ENCODE data around the gene MTTP. TPM values are rescaled to one million over a fixed set of nuclear protein-coding genes. Genes with fewer than 3 reads are reported as not detected.

MTTP gene
- total RNA-seq, 2 donors from 2014 or later: not detected

DNA sequence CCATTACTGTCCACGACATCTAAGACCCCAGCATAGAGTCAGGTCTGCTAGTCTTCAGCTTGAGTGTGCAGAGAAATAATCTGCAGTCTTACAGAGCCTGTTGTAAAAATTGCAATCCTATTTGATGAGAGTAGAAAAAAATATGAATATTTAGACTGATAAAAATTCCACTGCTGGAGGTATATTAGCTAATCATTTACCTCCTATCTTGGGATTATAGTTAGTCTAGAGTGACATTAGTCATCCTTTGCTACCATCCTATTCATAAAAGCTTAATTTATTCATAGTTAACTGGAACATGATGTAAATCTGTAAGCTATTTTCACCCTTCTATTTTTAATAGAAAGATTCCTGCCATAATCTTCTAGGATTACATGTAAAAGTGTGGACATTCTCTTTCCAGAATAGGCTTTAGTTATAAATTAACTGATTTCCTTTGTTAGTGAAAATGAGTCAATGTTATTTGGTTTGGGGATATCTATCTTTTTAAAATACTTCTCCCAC is 56.3 kb downstream of the MTTP start:
- no peak for ATAC-seq (ENCODE audit: insufficient number of reproducible peaks, low FRiP score, low read depth)
- TF ChIP-seq, protein P1, sequence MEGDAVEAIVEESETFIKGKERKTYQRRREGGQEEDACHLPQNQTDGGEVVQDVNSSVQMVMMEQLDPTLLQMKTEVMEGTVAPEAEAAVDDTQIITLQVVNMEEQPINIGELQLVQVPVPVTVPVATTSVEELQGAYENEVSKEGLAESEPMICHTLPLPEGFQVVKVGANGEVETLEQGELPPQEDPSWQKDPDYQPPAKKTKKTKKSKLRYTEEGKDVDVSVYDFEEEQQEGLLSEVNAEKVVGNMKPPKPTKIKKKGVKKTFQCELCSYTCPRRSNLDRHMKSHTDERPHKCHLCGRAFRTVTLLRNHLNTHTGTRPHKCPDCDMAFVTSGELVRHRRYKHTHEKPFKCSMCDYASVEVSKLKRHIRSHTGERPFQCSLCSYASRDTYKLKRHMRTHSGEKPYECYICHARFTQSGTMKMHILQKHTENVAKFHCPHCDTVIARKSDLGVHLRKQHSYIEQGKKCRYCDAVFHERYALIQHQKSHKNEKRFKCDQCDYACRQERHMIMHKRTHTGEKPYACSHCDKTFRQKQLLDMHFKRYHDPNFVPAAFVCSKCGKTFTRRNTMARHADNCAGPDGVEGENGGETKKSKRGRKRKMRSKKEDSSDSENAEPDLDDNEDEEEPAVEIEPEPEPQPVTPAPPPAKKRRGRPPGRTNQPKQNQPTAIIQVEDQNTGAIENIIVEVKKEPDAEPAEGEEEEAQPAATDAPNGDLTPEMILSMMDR (IDR thresholded peaks at IDR 0.05): no peak
- H3K27ac ChIP-seq: no peak overlapping the region
- no peaks in the 10 kb centered on the region for H3K27me3 ChIP-seq (replicated peaks; ENCODE audit: insufficient read depth)
- no peaks in the 10 kb centered on the region for H3K36me3 ChIP-seq
- DNase-seq (ENCODE audit: low spot score): no peak
- no peak overlapping the region for H3K4me3 ChIP-seq
- no peaks in the 10 kb centered on the region for H3K9me3 ChIP-seq
- no peaks in the 10 kb centered on the region for H3K4me1 ChIP-seq (ENCODE audit: control insufficient read depth in 1 of 2, low read depth in 2 of 2)

DNA sequence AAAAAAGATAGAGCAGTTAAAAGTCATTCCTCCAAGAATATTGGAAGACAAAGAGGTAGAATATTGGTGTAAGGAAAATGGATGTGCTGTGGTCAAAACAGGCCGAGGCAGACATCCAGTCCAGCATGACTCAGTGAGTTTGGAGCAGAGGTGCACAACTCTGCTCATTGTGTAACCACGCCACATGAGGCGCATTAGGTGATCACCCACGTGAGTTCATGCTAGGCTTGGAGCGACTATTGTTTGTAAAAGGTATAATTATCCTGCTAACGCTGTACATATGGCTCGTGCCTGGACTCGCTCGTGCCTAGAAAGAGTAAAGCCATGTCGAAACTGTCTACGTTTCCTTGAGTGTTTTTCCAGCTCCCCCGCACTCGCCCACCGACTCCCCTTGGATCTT is 59.1 kb downstream of the MTTP start:
- Histone ChIP-seq H3K27ac (no peak overlapping the region), H3K9me3 (no peaks in the 10 kb centered on the region), H3K27me3 (replicated peaks; ENCODE audit: insufficient read depth) (no peaks in the 10 kb centered on the region), H3K36me3 (no peaks in the 10 kb centered on the region), H3K4me1 (ENCODE audit: control insufficient read depth in 1 of 2, low read depth in 2 of 2) (no peaks in the 10 kb centered on the region), H3K4me3 (no peak overlapping the region)
- TF ChIP-seq, protein P1 (IDR thresholded peaks at IDR 0.05): no peak
- no peak for ATAC-seq (ENCODE audit: insufficient number of reproducible peaks, low FRiP score, low read depth)
- no peak for DNase-seq (ENCODE audit: low spot score)

DNA sequence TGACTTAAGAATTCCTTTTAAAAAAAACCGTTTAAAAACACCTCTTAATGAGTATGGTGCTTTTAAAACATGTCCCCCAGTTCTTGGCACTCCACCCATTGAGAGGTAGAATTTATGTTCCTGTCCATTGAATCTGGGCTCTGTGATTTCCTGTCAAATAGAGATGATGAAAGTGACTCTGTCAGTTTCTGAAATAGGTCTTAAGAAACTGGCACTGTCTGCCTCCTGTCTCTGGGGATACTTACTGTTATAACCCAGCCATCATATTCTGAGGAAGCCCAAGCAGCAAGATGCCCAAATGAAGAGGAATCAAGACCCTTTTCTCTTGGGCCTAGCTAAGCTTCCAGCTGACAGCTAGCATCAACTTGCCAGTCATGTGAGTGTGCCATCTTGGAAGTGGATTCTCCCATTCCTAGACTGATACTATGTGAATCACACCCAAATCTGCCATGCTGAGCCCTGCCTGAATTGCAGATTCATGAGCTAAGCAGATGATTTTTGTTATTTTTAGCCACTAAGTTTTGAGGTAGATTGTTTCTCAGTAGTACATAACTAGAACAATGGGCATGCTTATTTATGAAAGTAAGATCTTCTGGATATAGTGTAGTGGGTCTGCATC is 60.2 kb downstream of the MTTP start:
- no peak overlapping the region for H3K4me3 ChIP-seq
- no peaks in the 10 kb centered on the region for H3K9me3 ChIP-seq
- no peak for ATAC-seq (ENCODE audit: insufficient number of reproducible peaks, low FRiP score, low read depth)
- H3K4me1 ChIP-seq (ENCODE audit: control insufficient read depth in 1 of 2, low read depth in 2 of 2): no peaks in the 10 kb centered on the region
- H3K27me3 ChIP-seq (replicated peaks; ENCODE audit: insufficient read depth): no peaks in the 10 kb centered on the region
- H3K27ac ChIP-seq: no peak overlapping the region
- DNase-seq (ENCODE audit: low spot score): no peak
- TF ChIP-seq, protein P1 (IDR thresholded peaks at IDR 0.05): no peak
- H3K36me3 ChIP-seq: no peaks in the 10 kb centered on the region

DNA sequence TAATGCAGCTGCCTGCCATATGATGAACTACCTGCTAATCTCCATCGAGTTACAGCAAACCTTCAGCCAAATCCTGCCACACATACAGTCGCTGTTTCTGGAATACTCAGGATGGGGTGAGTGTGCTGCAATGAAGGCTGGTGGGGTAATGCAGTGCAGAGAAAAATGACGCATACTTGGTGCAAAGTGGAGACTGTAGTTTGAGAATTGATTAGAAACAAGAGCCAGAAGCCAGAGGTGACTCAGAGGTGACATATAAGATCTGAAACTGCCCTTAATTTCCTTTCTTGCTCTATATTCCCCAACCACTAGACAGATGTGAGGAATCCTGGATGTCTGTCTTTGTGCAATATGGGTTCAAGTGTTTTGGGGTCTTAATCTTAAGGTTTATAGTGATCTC is 61.0 kb downstream of the MTTP start:
- DNase-seq (ENCODE audit: low spot score): no peak
- H3K27me3 ChIP-seq (replicated peaks; ENCODE audit: insufficient read depth): no peaks in the 10 kb centered on the region
- ATAC-seq (ENCODE audit: insufficient number of reproducible peaks, low FRiP score, low read depth): no peak
- H3K9me3 ChIP-seq: no peaks in the 10 kb centered on the region
- H3K4me3 ChIP-seq: no peak overlapping the region
- H3K27ac ChIP-seq: no peak overlapping the region
- H3K36me3 ChIP-seq: no peaks in the 10 kb centered on the region
- TF ChIP-seq, protein P1 (IDR thresholded peaks at IDR 0.05): no peak
- H3K4me1 ChIP-seq (ENCODE audit: control insufficient read depth in 1 of 2, low read depth in 2 of 2): no peaks in the 10 kb centered on the region

DNA sequence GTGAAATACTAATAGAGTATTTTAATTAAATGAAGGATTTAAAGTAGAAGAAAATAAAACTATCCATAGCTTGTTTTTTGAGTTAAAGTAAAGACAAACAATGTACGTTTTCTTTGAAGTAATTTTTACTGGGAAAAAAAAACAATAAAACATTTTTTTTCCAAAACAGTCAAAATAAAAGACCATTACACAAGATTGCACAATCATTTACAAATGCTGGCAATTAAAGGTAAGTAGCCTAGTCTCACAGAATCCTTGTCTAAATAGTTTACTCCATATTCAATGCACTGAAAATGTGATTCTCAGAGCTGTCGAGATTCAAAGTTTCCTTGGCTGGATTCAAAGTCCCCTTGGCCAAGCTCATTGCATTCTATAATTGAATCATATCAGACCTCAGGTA is 61.8 kb downstream of the MTTP start:
- H3K4me3 ChIP-seq: no peak overlapping the region
- H3K27me3 ChIP-seq (replicated peaks; ENCODE audit: insufficient read depth): no peaks in the 10 kb centered on the region
- no peak for DNase-seq (ENCODE audit: low spot score)
- ATAC-seq (ENCODE audit: insufficient number of reproducible peaks, low FRiP score, low read depth): no peak
- no peaks in the 10 kb centered on the region for H3K36me3 ChIP-seq
- H3K4me1 ChIP-seq (ENCODE audit: control insufficient read depth in 1 of 2, low read depth in 2 of 2): no peaks in the 10 kb centered on the region
- no peak overlapping the region for H3K27ac ChIP-seq
- TF ChIP-seq, protein P1 (IDR thresholded peaks at IDR 0.05): no peak
- no peaks in the 10 kb centered on the region for H3K9me3 ChIP-seq
